Parathyroid adenoma (tissue), 2 donors: ENCODE results near the gene CHURC1.

Experiments
- H2AFZ ChIP-seq: fragments of 300-600 bp; sonication (generic); one replicate; pipeline ENCODE4 v1.7.0; 2017; ENCODE audit warnings: antibody characterized with exemption, mild to moderate bottlenecking
- H3K27ac ChIP-seq: fragments of 300-600 bp; sonication (generic); one replicate; pipeline ENCODE4 v1.7.0; 2017
- H3K27me3 ChIP-seq: fragments of 300-600 bp; sonication (generic); one replicate; pipeline ENCODE4 v1.7.0; 2017; ENCODE audit warnings: low read length; ENCODE audit not compliant: control insufficient read depth, insufficient read depth
- H3K36me3 ChIP-seq: fragments of 300-600 bp; sonication (generic); one replicate; pipeline ENCODE4 v1.7.0; 2017; ENCODE audit warnings: low read length; ENCODE audit not compliant: control insufficient read depth, insufficient read depth
- H3K4me1 ChIP-seq: fragments of 300-600 bp; sonication (generic); one replicate; pipeline ENCODE4 v1.7.0; 2017; ENCODE audit warnings: control low read depth
- H3K4me2 ChIP-seq: fragments of 300-600 bp; sonication (generic); one replicate; pipeline ENCODE4 v1.7.0; 2017; ENCODE audit warnings: low read length
- H3K4me3 ChIP-seq: fragments of 300-600 bp; sonication (generic); one replicate; pipeline ENCODE4 v1.7.0; 2017; ENCODE audit warnings: low read depth, low read length
- H3K79me2 ChIP-seq: fragments of 300-600 bp; sonication (generic); one replicate; pipeline ENCODE4 v1.7.0; 2017; ENCODE audit warnings: control low read depth
- H3K9ac ChIP-seq: fragments of 300-600 bp; sonication (generic); one replicate; pipeline ENCODE4 v1.7.0; 2017; ENCODE audit warnings: mild to moderate bottlenecking
- H3K9me3 ChIP-seq: fragments of 300-600 bp; sonication (generic); one replicate; pipeline ENCODE4 v1.7.0; 2017; ENCODE audit warnings: low read length; ENCODE audit not compliant: control insufficient read depth
- CTCF ChIP-seq: fragments of 300-600 bp; sonication (generic); IDR thresholded peaks from one replicate; pipeline ENCODE4 v1.7.0; 2017; ENCODE audit warnings: antibody characterized with exemption, mild to moderate bottlenecking
- donor health status: primary hyperparathyroidism.

Gene CHURC1

GRCh38 chr14:64953661-64954060 is 39.4 kb downstream of the CHURC1 start:
- Histone ChIP-seq H3K4me3 (no peak overlapping the region), H3K9ac (no peak overlapping the region), H3K4me2 (no peak overlapping the region), H3K27me3 (no peaks in the 10 kb centered on the region), H3K36me3 (no peaks in the 10 kb centered on the region), H3K79me2 (peaks cover 7% of the 10 kb centered on the region), H2AFZ (no peak overlapping the region), H3K4me1 (peaks cover 52% of the 10 kb centered on the region), H3K27ac (peak overlapping the region; percentile 90), H3K9me3 (no peaks in the 10 kb centered on the region)
- TF ChIP-seq CTCF: no peak

GRCh38 chr14:64954491-64955240 is 40.4 kb downstream of the CHURC1 start:
- H3K9ac ChIP-seq: no peak overlapping the region
- peaks cover 7% of the 10 kb centered on the region for H3K79me2 ChIP-seq
- no peak for TF ChIP-seq CTCF
- no peak overlapping the region for H2AFZ ChIP-seq
- peaks cover 60% of the 10 kb centered on the region for H3K4me1 ChIP-seq
- no peaks in the 10 kb centered on the region for H3K36me3 ChIP-seq
- H3K9me3 ChIP-seq: no peaks in the 10 kb centered on the region
- no peak overlapping the region for H3K4me2 ChIP-seq
- H3K4me3 ChIP-seq: no peak overlapping the region
- H3K27me3 ChIP-seq: no peaks in the 10 kb centered on the region
- peak overlapping the region; percentile 90 for H3K27ac ChIP-seq

- peak overlapping the region; percentile 90 for H3K27ac ChIP-seq
- TF ChIP-seq CTCF: no peak
- H3K4me2 ChIP-seq: no peak overlapping the region
- no peaks in the 10 kb centered on the region for H3K27me3 ChIP-seq
- H3K4me1 ChIP-seq: peaks cover 66% of the 10 kb centered on the region
- H3K4me3 ChIP-seq: no peak overlapping the region
- no peaks in the 10 kb centered on the region for H3K9me3 ChIP-seq
- H3K79me2 ChIP-seq: peaks cover 1% of the 10 kb centered on the region
- no peaks in the 10 kb centered on the region for H3K36me3 ChIP-seq
- no peak overlapping the region for H3K9ac ChIP-seq
- peak overlapping the region; percentile 35 for H2AFZ ChIP-seq
These were observed 41.0 kb downstream of the CHURC1 start for GRCh38 chr14:64955297-64955696.

- H3K9ac ChIP-seq: no peak overlapping the region
- no peaks in the 10 kb centered on the region for H3K36me3 ChIP-seq
- no peak overlapping the region for H3K4me3 ChIP-seq
- no peak overlapping the region for H2AFZ ChIP-seq
- H3K9me3 ChIP-seq: no peaks in the 10 kb centered on the region
- peak overlapping the region; percentile 90 for H3K27ac ChIP-seq
- H3K27me3 ChIP-seq: no peaks in the 10 kb centered on the region
- H3K79me2 ChIP-seq: no peaks in the 10 kb centered on the region
- no peak overlapping the region for H3K4me2 ChIP-seq
- no peak for TF ChIP-seq CTCF
- H3K4me1 ChIP-seq: peaks cover 74% of the 10 kb centered on the region
These were observed 42.6 kb downstream of the CHURC1 start for GRCh38 chr14:64956697-64957406.
